Measurements from ENCODE around the gene SUB1.

- TF ChIP-seq USF1 (IDR thresholded peaks at IDR 0.05; ENCODE audit: borderline replicate concordance, low read depth) = no peak
- TF ChIP-seq CTCF (IDR thresholded peaks at IDR 0.05) = no peak
- TF ChIP-seq POLR2AphosphoS5 (IDR thresholded peaks at IDR 0.05; ENCODE audit: low read depth, low read length) = no peak
- no peak for TF ChIP-seq NRF1 (IDR thresholded peaks at IDR 0.05; ENCODE audit: low read depth, low read length)
- TF ChIP-seq SMC3 (IDR thresholded peaks at IDR 0.05; ENCODE audit: low read depth, low read length) = no peak
- TF ChIP-seq IRF3 (IDR thresholded peaks at IDR 0.05; ENCODE audit: low read depth, low read length) = no peak
- no peak for TF ChIP-seq ZBTB33 (IDR thresholded peaks at IDR 0.05; ENCODE audit: borderline replicate concordance, low read depth)
- no peak for TF ChIP-seq GABPA (IDR thresholded peaks at IDR 0.05; ENCODE audit: low read depth)
Measured at GRCh38 chr5:32639943-32640342, 54.6 kb downstream of the SUB1 start.
